ENCODE results near the gene SORCS2. TPM values are rescaled to one million over a fixed set of nuclear protein-coding genes. Genes with fewer than 3 reads are reported as not detected.

The SORCS2 gene
- total RNA-seq, 6 experiments from 2014 or later: 0.18 to 6.2 (median 3.1) TPM

DNA sequence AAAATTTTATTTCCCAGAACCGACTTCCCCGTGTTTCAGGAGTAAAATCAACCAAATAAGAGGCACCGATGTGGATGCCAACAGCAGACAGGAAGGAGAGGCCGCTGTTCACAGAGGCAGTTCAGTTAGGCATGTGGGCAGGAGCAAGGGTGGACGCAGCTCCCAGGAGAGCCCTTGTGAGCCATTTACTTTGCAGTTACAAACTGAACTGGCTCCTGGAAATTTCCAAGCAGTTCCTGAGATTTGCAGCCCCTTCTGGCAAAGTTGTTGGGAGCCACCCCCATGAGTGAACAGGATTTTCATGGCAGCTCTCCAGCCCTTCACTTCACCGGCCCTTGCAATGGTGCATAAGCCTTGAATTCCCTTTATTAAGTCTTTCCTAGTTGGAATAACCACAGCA lies 558.2 kb downstream of the SORCS2 start:
- H3K27ac ChIP-seq: no peak overlapping the region
- no peaks in the 10 kb centered on the region for H3K27me3 ChIP-seq
- H3K9me3 ChIP-seq: no peaks in the 10 kb centered on the region
- TF ChIP-seq, protein P1, sequence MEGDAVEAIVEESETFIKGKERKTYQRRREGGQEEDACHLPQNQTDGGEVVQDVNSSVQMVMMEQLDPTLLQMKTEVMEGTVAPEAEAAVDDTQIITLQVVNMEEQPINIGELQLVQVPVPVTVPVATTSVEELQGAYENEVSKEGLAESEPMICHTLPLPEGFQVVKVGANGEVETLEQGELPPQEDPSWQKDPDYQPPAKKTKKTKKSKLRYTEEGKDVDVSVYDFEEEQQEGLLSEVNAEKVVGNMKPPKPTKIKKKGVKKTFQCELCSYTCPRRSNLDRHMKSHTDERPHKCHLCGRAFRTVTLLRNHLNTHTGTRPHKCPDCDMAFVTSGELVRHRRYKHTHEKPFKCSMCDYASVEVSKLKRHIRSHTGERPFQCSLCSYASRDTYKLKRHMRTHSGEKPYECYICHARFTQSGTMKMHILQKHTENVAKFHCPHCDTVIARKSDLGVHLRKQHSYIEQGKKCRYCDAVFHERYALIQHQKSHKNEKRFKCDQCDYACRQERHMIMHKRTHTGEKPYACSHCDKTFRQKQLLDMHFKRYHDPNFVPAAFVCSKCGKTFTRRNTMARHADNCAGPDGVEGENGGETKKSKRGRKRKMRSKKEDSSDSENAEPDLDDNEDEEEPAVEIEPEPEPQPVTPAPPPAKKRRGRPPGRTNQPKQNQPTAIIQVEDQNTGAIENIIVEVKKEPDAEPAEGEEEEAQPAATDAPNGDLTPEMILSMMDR (IDR thresholded peaks at IDR 0.05): no peak
- TF ChIP-seq POLR2A (IDR thresholded peaks at IDR 0.05): no peak
- intact Hi-C loops (cut with DNase I): no loop called here
- DNase-seq (no peak), ATAC-seq (no peak)
- no peaks in the 10 kb centered on the region for H3K4me1 ChIP-seq
- no peaks in the 10 kb centered on the region for H3K36me3 ChIP-seq
- H3K4me3 ChIP-seq: no peak overlapping the region
- WGBS (ENCODE audit: insufficient coverage, low coverage, low lambda C conversion rate, missing lambda C conversion rate): 73% methylated on average over 6 of the region's 6 CpGs

DNA sequence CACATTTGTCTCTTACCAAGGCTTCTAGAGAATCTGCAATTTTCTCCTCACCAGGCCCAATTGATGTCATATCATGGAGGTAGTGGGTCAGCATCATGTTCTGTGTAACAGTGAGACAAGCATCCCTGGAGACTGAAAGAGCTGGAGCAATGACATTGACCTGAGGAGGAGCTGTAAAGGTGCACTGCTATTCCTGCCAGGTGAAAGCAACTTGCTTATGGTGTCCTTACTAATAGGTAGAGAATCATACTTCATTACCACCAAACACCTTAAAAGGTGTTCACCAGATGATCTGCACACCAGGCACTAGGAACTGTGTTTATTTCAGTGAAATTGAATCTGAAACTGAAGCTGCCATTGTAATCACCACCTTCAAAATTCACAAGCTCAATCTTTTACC lies 558.6 kb downstream of the SORCS2 start:
- no peak overlapping the region for H3K4me3 ChIP-seq
- no peak for DNase-seq
- no peaks in the 10 kb centered on the region for H3K27me3 ChIP-seq
- no peaks in the 10 kb centered on the region for H3K9me3 ChIP-seq
- no peaks in the 10 kb centered on the region for H3K36me3 ChIP-seq
- no peaks in the 10 kb centered on the region for H3K4me1 ChIP-seq
- TF ChIP-seq POLR2A (IDR thresholded peaks at IDR 0.05): no peak
- TF ChIP-seq, protein P1 (IDR thresholded peaks at IDR 0.05): no peak
- no peak for ATAC-seq
- H3K27ac ChIP-seq: no peak overlapping the region
- intact Hi-C loops (cut with DNase I): no loop called here

DNA sequence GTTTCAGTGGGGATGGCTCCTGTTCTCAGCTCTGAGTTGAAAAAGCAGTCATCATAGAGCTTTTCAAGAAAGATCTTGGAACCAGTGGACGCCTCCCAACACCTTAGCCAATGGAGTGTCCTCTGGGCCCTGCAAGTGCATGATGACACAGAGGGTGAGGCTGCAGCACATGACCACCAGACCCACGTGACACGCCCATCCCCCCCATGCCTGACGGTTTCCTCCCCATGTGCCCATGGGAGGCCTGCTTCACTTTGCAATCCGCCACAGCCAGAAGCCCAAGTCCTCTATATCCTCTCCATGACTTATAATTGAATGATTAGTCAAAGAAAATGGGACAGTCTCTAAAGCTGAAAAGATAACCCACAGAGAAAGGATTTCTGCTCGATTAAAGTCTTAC lies 560.3 kb downstream of the SORCS2 start:
- no peak for ATAC-seq

DNA sequence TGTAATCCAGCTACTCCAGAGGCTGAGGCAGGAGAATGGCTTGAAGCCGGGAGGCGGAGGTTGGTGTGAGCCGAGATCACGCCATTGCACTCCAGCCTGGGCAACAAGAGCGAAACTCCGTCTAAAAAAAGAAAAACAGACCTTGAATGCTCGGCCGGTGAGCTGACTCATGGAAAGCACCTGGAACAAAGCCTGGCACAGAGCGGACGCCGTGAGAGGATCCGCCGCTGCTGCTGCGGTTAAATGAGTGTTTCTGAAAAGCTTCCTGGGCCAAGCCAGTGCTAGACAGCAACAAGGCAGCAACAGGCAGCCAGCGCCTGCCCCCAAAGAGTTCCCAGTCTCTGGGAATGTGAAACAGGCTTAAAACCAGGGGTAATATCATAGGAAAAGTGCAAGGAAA lies 560.9 kb downstream of the SORCS2 start:
- no peaks in the 10 kb centered on the region for H3K36me3 ChIP-seq
- H3K4me1 ChIP-seq: no peaks in the 10 kb centered on the region
- DNase-seq (no peak), ATAC-seq (no peak)
- no peak overlapping the region for H3K4me3 ChIP-seq
- intact Hi-C loops (cut with DNase I): no loop called here
- no peaks in the 10 kb centered on the region for H3K9me3 ChIP-seq
- 77% methylated on average over 14 of the region's 15 CpGs for WGBS (ENCODE audit: insufficient coverage, low coverage, low lambda C conversion rate, missing lambda C conversion rate)
- no peak overlapping the region for H3K27ac ChIP-seq
- no peak for TF ChIP-seq POLR2A (IDR thresholded peaks at IDR 0.05)
- TF ChIP-seq, protein P1 (IDR thresholded peaks at IDR 0.05): no peak
- H3K27me3 ChIP-seq: no peaks in the 10 kb centered on the region

More for the DNA sequence above, 560.3 kb downstream of the SORCS2 start:
- no peak overlapping the region for H3K4me3 ChIP-seq
- no peak for DNase-seq
- 95% methylated on average over 4 of the region's 6 CpGs for WGBS (ENCODE audit: insufficient coverage, low coverage, low lambda C conversion rate, missing lambda C conversion rate)
- no peak for TF ChIP-seq POLR2A (IDR thresholded peaks at IDR 0.05)
- TF ChIP-seq, protein P1 (IDR thresholded peaks at IDR 0.05): no peak
- intact Hi-C loops (cut with DNase I): no loop called here
- H3K27ac ChIP-seq: no peak overlapping the region
- H3K9me3 ChIP-seq: no peaks in the 10 kb centered on the region
- H3K27me3 ChIP-seq: no peaks in the 10 kb centered on the region
- H3K4me1 ChIP-seq: no peaks in the 10 kb centered on the region
- no peaks in the 10 kb centered on the region for H3K36me3 ChIP-seq

DNA sequence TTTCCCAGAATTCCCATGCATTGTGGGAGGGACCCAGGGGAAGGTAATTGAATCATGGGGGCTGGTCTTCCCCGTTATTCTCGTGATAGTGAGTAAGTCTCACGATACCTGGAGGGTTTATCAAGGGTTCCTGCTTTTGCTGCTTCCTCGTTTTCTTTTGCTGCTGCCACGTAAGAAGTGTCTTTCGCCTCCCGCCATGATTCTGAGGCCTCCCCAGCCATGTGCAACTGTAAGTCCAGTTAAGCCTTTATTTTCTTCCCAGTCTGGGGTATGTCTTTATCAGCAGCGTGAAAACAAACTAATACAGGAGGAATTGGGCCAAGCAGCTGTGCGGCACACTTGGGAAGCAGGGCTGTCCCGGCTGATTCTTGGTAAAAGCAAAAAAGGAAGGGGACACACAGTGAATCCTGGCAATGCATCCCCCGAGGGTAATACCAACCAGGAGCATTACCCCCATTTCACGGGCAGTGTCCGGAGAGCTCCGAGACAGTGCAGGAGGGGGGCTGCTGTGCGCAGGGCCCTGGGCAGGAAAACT lies 561.7 kb downstream of the SORCS2 start:
- H3K4me3 ChIP-seq: no peak overlapping the region
- H3K36me3 ChIP-seq: no peaks in the 10 kb centered on the region
- TF ChIP-seq POLR2A (IDR thresholded peaks at IDR 0.05): no peak
- TF ChIP-seq, protein P1 (IDR thresholded peaks at IDR 0.05): no peak
- H3K9me3 ChIP-seq: no peaks in the 10 kb centered on the region
- DNase-seq: no peak
- intact Hi-C loops (cut with DNase I): no loop called here
- no peak for ATAC-seq
- 87% methylated on average over 15 of the region's 15 CpGs for WGBS (ENCODE audit: insufficient coverage, low coverage, low lambda C conversion rate, missing lambda C conversion rate)
- no peaks in the 10 kb centered on the region for H3K4me1 ChIP-seq
- no peak overlapping the region for H3K27ac ChIP-seq
- H3K27me3 ChIP-seq: no peaks in the 10 kb centered on the region

Data from right lobe of liver (tissue), 6 donors.